ENCODE results near the gene CACNA2D3.

Gene CACNA2D3

GRCh38 chr3:54131026-54131605 lies 8.8 kb downstream of the CACNA2D3 start:
- no peak for DNase-seq

- DNase-seq, result no peak
Measured at GRCh38 chr3:54131890-54132289, 9.5 kb downstream of the CACNA2D3 start.

GRCh38 chr3:54132685-54133084 lies 10.3 kb downstream of the CACNA2D3 start:
- DNase-seq, result no peak

- DNase-seq, result no peak
Measured at GRCh38 chr3:54133196-54133595, 10.8 kb downstream of the CACNA2D3 start.

- DNase-seq, result no peak
Measured at GRCh38 chr3:54134155-54134554, 11.8 kb downstream of the CACNA2D3 start.

GRCh38 chr3:54134713-54135112 lies 12.4 kb downstream of the CACNA2D3 start:
- no peak for DNase-seq

GRCh38 chr3:54137311-54137710 lies 15.0 kb downstream of the CACNA2D3 start:
- DNase-seq, result no peak

GRCh38 chr3:54138937-54139547 lies 16.7 kb downstream of the CACNA2D3 start:
- DNase-seq, result no peak

- DNase-seq, result no peak
Measured at GRCh38 chr3:54139630-54140029, 17.3 kb downstream of the CACNA2D3 start.

GRCh38 chr3:54144284-54144683 lies 21.9 kb downstream of the CACNA2D3 start:
- DNase-seq, result no peak

- DNase-seq, result no peak
Measured at GRCh38 chr3:54146506-54147239, 24.3 kb downstream of the CACNA2D3 start.

- DNase-seq, result no peak
Measured at GRCh38 chr3:54150864-54151467, 28.6 kb downstream of the CACNA2D3 start.

- no peak for DNase-seq
Measured at GRCh38 chr3:54153477-54153876, 31.1 kb downstream of the CACNA2D3 start.

GRCh38 chr3:54157860-54158259 lies 35.5 kb downstream of the CACNA2D3 start:
- no peak for DNase-seq

GRCh38 chr3:54159917-54160316 lies 37.6 kb downstream of the CACNA2D3 start:
- no peak for DNase-seq

- DNase-seq, result no peak
Measured at GRCh38 chr3:54163441-54163840, 41.1 kb downstream of the CACNA2D3 start.

- no peak for DNase-seq
Measured at GRCh38 chr3:54164192-54164975, 42.0 kb downstream of the CACNA2D3 start.

GRCh38 chr3:54165865-54166264 lies 43.5 kb downstream of the CACNA2D3 start:
- no peak for DNase-seq

GRCh38 chr3:54167999-54168398 lies 45.6 kb downstream of the CACNA2D3 start:
- DNase-seq, result no peak

- DNase-seq, result no peak
Measured at GRCh38 chr3:54168451-54168850, 46.1 kb downstream of the CACNA2D3 start.

GRCh38 chr3:54169524-54169923 lies 47.2 kb downstream of the CACNA2D3 start:
- DNase-seq, result no peak

- DNase-seq, result no peak
Measured at GRCh38 chr3:54171509-54171908, 49.2 kb downstream of the CACNA2D3 start.

- no peak for DNase-seq
Measured at GRCh38 chr3:54171951-54172350, 49.6 kb downstream of the CACNA2D3 start.
